PFSK-1 (cell line): ENCODE results near the gene LGALS3BP.

Source experiments
- FOXP2 ChIP-seq: optimal IDR thresholded peaks from 2 replicates; pipeline ENCODE3; 2011; ENCODE audit warnings: borderline replicate concordance, control low read depth, inconsistent platforms; ENCODE audit not compliant: insufficient read depth; ENCODE audit errors: extremely low read length, extremely low read depth
- POLR2AphosphoS5 ChIP-seq: IDR thresholded peaks from 2 replicates; pipeline ENCODE4 v1.6.1; 2012; ENCODE audit warnings: low read depth, mild to moderate bottlenecking, control low read depth, low read length, moderate library complexity
- SIN3A ChIP-seq: IDR thresholded peaks from 2 replicates; pipeline ENCODE4 v1.6.1; 2012; ENCODE audit warnings: mild to moderate bottlenecking, low read length, moderate library complexity, borderline replicate concordance; ENCODE audit not compliant: insufficient read depth
- TAF1 ChIP-seq: IDR thresholded peaks from 2 replicates; pipeline ENCODE4 v1.6.1; 2012; ENCODE audit warnings: low read length, control low read depth, borderline replicate concordance; ENCODE audit not compliant: insufficient read depth
- TF ChIP-seq, protein P1 (sequence below), 2 experiments: IDR thresholded peaks; 2 replicates each; pipeline versions ENCODE4 v1.6.1 to v1.8.0; 2011 to 2012; ENCODE audit warnings: low read depth in 2 of 2, low read length in 2 of 2, control low read depth in 1 of 2, inconsistent platforms in 1 of 2, mild to moderate bottlenecking in 1 of 2, moderate library complexity in 1 of 2; ENCODE audit not compliant: insufficient read depth in 1 of 2

The LGALS3BP gene

GRCh38 chr17:78995761-78996451 is 16.2 kb upstream of the LGALS3BP start:
- TF ChIP-seq SIN3A (no peak), TAF1 (no peak), POLR2AphosphoS5 (no peak), FOXP2 (no peak)
- TF ChIP-seq, protein P1, sequence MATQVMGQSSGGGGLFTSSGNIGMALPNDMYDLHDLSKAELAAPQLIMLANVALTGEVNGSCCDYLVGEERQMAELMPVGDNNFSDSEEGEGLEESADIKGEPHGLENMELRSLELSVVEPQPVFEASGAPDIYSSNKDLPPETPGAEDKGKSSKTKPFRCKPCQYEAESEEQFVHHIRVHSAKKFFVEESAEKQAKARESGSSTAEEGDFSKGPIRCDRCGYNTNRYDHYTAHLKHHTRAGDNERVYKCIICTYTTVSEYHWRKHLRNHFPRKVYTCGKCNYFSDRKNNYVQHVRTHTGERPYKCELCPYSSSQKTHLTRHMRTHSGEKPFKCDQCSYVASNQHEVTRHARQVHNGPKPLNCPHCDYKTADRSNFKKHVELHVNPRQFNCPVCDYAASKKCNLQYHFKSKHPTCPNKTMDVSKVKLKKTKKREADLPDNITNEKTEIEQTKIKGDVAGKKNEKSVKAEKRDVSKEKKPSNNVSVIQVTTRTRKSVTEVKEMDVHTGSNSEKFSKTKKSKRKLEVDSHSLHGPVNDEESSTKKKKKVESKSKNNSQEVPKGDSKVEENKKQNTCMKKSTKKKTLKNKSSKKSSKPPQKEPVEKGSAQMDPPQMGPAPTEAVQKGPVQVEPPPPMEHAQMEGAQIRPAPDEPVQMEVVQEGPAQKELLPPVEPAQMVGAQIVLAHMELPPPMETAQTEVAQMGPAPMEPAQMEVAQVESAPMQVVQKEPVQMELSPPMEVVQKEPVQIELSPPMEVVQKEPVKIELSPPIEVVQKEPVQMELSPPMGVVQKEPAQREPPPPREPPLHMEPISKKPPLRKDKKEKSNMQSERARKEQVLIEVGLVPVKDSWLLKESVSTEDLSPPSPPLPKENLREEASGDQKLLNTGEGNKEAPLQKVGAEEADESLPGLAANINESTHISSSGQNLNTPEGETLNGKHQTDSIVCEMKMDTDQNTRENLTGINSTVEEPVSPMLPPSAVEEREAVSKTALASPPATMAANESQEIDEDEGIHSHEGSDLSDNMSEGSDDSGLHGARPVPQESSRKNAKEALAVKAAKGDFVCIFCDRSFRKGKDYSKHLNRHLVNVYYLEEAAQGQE (IDR thresholded peaks at IDR 0.05; ENCODE audit: insufficient read depth in 1 of 2, low read depth in 2 of 2, low read length in 2 of 2), result no peak

- TF ChIP-seq POLR2AphosphoS5 (no peak), FOXP2 (no peak), TAF1 (no peak), SIN3A (no peak)
- TF ChIP-seq, protein P1 (IDR thresholded peaks at IDR 0.05; ENCODE audit: insufficient read depth in 1 of 2, low read depth in 2 of 2, low read length in 2 of 2), result no peak
Measured at GRCh38 chr17:78995022-78995760, 15.5 kb upstream of the LGALS3BP start.

GRCh38 chr17:78993981-78994671 is 14.4 kb upstream of the LGALS3BP start:
- TF ChIP-seq TAF1, result no peak
- TF ChIP-seq POLR2AphosphoS5, result no peak
- TF ChIP-seq, protein P1 (IDR thresholded peaks at IDR 0.05; ENCODE audit: insufficient read depth in 1 of 2, low read depth in 2 of 2, low read length in 2 of 2), result no peak
- TF ChIP-seq FOXP2, result no peak
- no peak for TF ChIP-seq SIN3A

DNA sequence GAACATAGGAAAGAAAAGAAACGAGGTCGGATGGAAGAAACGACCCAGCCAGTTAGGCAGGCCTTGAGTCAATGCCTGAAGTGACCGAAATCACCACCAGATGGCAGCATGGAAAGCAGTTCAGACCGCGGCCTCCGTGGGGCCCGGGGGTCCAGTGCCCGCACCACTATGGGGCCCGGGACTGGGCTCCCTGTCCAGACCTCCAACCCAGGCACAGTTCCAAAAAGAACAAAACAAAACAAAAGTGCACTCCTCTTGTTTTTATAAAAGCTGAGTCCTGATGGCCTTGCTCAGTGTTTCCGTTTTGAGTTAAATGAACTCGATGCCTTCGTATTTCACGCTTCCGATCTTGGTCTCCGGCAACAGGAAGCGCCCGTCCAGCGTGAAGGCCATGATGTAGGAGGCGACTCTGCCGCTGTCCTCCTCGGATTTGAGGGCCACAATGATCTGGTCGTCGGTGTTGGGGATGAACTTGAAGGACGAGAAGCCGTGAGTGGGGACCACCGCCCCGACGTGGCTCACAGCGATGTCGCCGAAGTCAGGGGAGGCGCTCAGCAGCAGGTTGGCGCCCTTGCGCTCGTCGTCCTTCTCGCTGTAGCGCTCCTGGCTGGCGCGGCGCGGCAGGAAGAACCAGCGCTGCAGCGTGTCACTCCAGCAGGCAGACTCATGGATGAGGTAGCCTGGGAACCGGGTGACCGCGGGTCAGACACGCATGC is 13.7 kb upstream of the LGALS3BP start:
- TF ChIP-seq FOXP2 (no peak), TAF1 (no peak), POLR2AphosphoS5 (no peak), SIN3A (no peak)
- TF ChIP-seq, protein P1 (IDR thresholded peaks at IDR 0.05; ENCODE audit: insufficient read depth in 1 of 2, low read depth in 2 of 2, low read length in 2 of 2), result no peak
